Progenitor cell of endocrine pancreas (in vitro differentiated cells): ENCODE results near the gene MAN1C1. TPM values are rescaled to one million over a fixed set of nuclear protein-coding genes. Genes with fewer than 3 reads are reported as not detected.

ENCODE experiments used
- DNase-seq: peaks from one replicate; pipeline ENCODE4 v3.0.0; 2021; ENCODE audit warnings: low spot score; ENCODE audit not compliant: unreplicated experiment
- H3K27ac Mint-ChIP-seq: 2 replicates; pipeline ENCODE4 v1.8.0; 2021; ENCODE audit warnings: mild to moderate bottlenecking, moderate library complexity, mixed read lengths
- H3K27me3 Mint-ChIP-seq: 2 replicates; pipeline ENCODE4 v1.8.0; 2021; ENCODE audit warnings: mixed read lengths
- H3K36me3 Mint-ChIP-seq: 2 replicates; pipeline ENCODE4 v1.8.0; 2022; ENCODE audit warnings: mixed read lengths; ENCODE audit not compliant: insufficient read depth
- H3K4me1 Mint-ChIP-seq: 2 replicates; pipeline ENCODE4 v1.8.0; 2021; ENCODE audit warnings: low read depth, mixed read lengths
- H3K4me3 Mint-ChIP-seq: 2 replicates; pipeline ENCODE4 v1.8.0; 2021; ENCODE audit warnings: low read depth, mild to moderate bottlenecking, moderate library complexity, mixed read lengths
- H3K9me3 Mint-ChIP-seq: 2 replicates; pipeline ENCODE4 v1.8.0; 2021; ENCODE audit warnings: low read depth, mixed read lengths
- total RNA-seq: library from RNA; stranded (reverse); gene quantifications from 2 replicates; pipeline ENCODE4 v1.2.1, GENCODE V29; 2021
- TF ChIP-seq, protein P1 (sequence below): fragments of 200-600 bp; sonication (generic); IDR thresholded peaks from one replicate; pipeline ENCODE4 v1.5.0; 2021; ENCODE audit warnings: antibody characterized with exemption, mild to moderate bottlenecking; ENCODE audit not compliant: unreplicated experiment

Gene MAN1C1
- total RNA-seq, 1 donor from 2014 or later = 5.1 TPM

GRCh38 chr1:25676488-25676887 lies 59.9 kb downstream of the MAN1C1 start:
- no peak for DNase-seq
- Mint-ChIP-seq H3K4me3 (no peak overlapping the region), H3K4me1 (peaks cover 1% of the 10 kb centered on the region), H3K9me3 (no peaks in the 10 kb centered on the region), H3K36me3 (no peaks in the 10 kb centered on the region), H3K27ac (no peak overlapping the region), H3K27me3 (peaks cover 12% of the 10 kb centered on the region)
- TF ChIP-seq, protein P1, sequence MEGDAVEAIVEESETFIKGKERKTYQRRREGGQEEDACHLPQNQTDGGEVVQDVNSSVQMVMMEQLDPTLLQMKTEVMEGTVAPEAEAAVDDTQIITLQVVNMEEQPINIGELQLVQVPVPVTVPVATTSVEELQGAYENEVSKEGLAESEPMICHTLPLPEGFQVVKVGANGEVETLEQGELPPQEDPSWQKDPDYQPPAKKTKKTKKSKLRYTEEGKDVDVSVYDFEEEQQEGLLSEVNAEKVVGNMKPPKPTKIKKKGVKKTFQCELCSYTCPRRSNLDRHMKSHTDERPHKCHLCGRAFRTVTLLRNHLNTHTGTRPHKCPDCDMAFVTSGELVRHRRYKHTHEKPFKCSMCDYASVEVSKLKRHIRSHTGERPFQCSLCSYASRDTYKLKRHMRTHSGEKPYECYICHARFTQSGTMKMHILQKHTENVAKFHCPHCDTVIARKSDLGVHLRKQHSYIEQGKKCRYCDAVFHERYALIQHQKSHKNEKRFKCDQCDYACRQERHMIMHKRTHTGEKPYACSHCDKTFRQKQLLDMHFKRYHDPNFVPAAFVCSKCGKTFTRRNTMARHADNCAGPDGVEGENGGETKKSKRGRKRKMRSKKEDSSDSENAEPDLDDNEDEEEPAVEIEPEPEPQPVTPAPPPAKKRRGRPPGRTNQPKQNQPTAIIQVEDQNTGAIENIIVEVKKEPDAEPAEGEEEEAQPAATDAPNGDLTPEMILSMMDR = no peak

GRCh38 chr1:25677193-25677773 lies 60.7 kb downstream of the MAN1C1 start:
- TF ChIP-seq, protein P1 = no peak
- H3K36me3 Mint-ChIP-seq = no peaks in the 10 kb centered on the region
- H3K4me3 Mint-ChIP-seq = no peak overlapping the region
- H3K27ac Mint-ChIP-seq = no peak overlapping the region
- peaks cover 1% of the 10 kb centered on the region for H3K4me1 Mint-ChIP-seq
- H3K27me3 Mint-ChIP-seq = peaks cover 12% of the 10 kb centered on the region
- no peaks in the 10 kb centered on the region for H3K9me3 Mint-ChIP-seq
- DNase-seq = no peak

DNA sequence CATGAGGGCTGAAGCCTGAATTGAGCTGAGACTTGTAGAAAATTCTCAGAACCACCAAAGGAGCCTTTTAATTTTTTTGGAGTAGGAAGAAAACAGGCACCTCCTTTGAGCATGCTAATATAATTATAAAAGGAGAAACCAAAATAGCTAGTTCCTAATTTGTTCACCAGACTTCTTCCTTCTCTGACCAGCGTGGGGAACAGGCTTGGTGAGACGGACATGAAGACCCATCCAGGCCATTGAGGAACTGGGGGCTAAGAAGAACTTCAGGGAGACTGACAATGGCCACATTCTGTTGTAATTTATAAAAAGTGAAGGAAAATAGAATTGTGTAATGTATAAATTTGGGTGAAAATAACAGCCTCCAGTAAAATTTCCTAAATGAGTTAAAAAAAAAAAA lies 62.6 kb downstream of the MAN1C1 start:
- H3K36me3 Mint-ChIP-seq = no peaks in the 10 kb centered on the region
- DNase-seq = no peak
- H3K9me3 Mint-ChIP-seq = no peaks in the 10 kb centered on the region
- TF ChIP-seq, protein P1 = no peak
- H3K27me3 Mint-ChIP-seq = peaks cover 8% of the 10 kb centered on the region
- H3K4me1 Mint-ChIP-seq = peaks cover 1% of the 10 kb centered on the region
- no peak overlapping the region for H3K4me3 Mint-ChIP-seq
- no peak overlapping the region for H3K27ac Mint-ChIP-seq

DNA sequence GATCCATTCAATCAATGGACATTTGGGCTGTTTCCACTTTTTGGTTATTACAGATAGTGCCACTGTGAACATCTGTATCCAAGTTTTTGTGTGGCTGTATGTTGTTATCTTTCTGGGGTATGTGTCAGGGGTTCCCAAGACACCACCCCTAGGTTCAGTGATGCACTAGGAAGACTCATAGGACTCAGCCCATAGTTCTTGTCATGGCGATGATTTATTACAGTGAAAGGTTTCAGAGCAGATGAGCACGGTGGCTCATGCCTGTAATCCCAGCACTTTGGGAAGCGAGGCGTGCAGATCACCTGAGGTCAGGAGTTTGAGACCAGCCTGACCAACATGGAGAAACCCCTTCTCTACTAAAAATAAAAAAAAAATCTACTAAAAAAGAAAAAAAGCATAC lies 64.1 kb downstream of the MAN1C1 start:
- no peak for DNase-seq
- peaks cover 10% of the 10 kb centered on the region for H3K27me3 Mint-ChIP-seq

GRCh38 chr1:25682059-25682601 lies 65.5 kb downstream of the MAN1C1 start:
- Mint-ChIP-seq H3K9me3 (no peaks in the 10 kb centered on the region), H3K27me3 (peaks cover 12% of the 10 kb centered on the region), H3K36me3 (no peaks in the 10 kb centered on the region), H3K27ac (no peak overlapping the region), H3K4me3 (no peak overlapping the region), H3K4me1 (no peaks in the 10 kb centered on the region)
- TF ChIP-seq, protein P1 = no peak
- no peak for DNase-seq

More for the DNA sequence above, 64.1 kb downstream of the MAN1C1 start:
- Mint-ChIP-seq H3K27ac (no peak overlapping the region), H3K9me3 (no peaks in the 10 kb centered on the region), H3K4me1 (peaks cover 1% of the 10 kb centered on the region), H3K4me3 (no peak overlapping the region), H3K36me3 (no peaks in the 10 kb centered on the region)
- TF ChIP-seq, protein P1 = no peak
